DOHH2 (cell line): ENCODE data around the gene CYP27A1.

Source experiments
- EZH2phosphoT487 ChIP-seq: fragments of 200-600 bp; sonication (generic); IDR thresholded peaks from 2 replicates; pipeline ENCODE4 v1.6.1; 2017; ENCODE audit warnings: borderline replicate concordance, mild to moderate bottlenecking, antibody characterized with exemption, low read length, moderate library complexity, mixed read lengths
- TF ChIP-seq, protein P1 (sequence below): fragments of 200-600 bp; sonication (generic); IDR thresholded peaks from one replicate; pipeline ENCODE4 v1.5.1; 2014; ENCODE audit warnings: antibody characterized with exemption, mild to moderate bottlenecking, low read depth, low read length; ENCODE audit not compliant: poor library complexity, severe bottlenecking

DNA sequence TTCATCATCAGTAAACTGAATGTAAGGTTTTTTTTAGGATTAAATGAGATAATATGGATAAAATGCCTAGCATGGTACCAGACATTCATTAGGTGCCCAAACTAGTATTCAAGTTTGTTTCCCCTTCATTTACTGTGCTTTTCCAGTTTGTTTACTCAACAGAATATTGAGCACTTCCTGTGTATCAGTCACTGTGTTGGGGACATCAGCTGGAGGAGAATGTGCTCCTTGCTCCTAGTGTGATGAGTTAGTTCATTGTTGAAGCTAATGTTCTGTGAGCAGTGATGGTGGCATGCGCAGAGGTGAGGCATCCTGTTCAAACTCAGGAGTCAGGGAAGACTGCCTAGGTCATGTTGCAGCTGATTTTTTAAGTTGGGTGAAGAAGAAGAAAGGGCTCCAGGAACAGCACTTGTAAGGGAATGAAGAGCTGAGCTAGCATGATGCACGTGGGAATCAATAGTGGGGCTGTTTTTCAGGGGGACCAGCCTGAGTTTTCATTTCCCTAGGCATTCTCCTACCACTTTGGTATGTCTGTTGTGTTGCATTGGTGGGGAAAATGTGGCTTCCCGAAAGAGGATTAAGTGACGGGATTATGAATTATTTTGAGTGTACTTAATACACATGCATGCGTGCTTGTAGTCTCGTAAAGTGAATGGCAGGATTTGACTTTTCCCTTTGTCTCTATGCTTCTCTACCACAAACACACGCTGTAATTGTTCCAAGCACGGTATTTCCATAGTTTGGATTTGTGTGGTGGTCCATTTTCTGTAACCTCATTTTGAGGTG, 47.6 kb upstream of the CYP27A1 start:
- TF ChIP-seq, protein P1, sequence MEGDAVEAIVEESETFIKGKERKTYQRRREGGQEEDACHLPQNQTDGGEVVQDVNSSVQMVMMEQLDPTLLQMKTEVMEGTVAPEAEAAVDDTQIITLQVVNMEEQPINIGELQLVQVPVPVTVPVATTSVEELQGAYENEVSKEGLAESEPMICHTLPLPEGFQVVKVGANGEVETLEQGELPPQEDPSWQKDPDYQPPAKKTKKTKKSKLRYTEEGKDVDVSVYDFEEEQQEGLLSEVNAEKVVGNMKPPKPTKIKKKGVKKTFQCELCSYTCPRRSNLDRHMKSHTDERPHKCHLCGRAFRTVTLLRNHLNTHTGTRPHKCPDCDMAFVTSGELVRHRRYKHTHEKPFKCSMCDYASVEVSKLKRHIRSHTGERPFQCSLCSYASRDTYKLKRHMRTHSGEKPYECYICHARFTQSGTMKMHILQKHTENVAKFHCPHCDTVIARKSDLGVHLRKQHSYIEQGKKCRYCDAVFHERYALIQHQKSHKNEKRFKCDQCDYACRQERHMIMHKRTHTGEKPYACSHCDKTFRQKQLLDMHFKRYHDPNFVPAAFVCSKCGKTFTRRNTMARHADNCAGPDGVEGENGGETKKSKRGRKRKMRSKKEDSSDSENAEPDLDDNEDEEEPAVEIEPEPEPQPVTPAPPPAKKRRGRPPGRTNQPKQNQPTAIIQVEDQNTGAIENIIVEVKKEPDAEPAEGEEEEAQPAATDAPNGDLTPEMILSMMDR = no peak
- no peak for TF ChIP-seq EZH2phosphoT487
